ELR (cell line): ENCODE measurements around the gene DNAH1.

Experiments
- DNase-seq: peaks from one replicate; pipeline ENCODE4 v3.0.0-alpha.2; 2015; ENCODE audit warnings: low read depth

DNAH1 gene

GRCh38 chr3:52338131-52338530 is 22.0 kb downstream of the DNAH1 start:
- peak; percentile 17 for DNase-seq

- DNase-seq, result peak; percentile 73
Observed at GRCh38 chr3:52339612-52340011, 23.5 kb downstream of the DNAH1 start.

- no peak for DNase-seq
Observed at GRCh38 chr3:52341123-52341522, 25.0 kb downstream of the DNAH1 start.

- no peak for DNase-seq
Observed at GRCh38 chr3:52343946-52344600, 28.0 kb downstream of the DNAH1 start.

GRCh38 chr3:52345521-52346109 is 29.5 kb downstream of the DNAH1 start:
- peak; percentile 14 for DNase-seq

GRCh38 chr3:52346623-52347530 is 30.8 kb downstream of the DNAH1 start:
- DNase-seq, result peak; percentile 23

GRCh38 chr3:52347716-52348635 is 31.9 kb downstream of the DNAH1 start:
- DNase-seq, result no peak

GRCh38 chr3:52349131-52349530 is 33.0 kb downstream of the DNAH1 start:
- DNase-seq, result no peak

GRCh38 chr3:52349611-52350395 is 33.7 kb downstream of the DNAH1 start:
- DNase-seq, result no peak

- no peak for DNase-seq
Observed at GRCh38 chr3:52350416-52350815, 34.3 kb downstream of the DNAH1 start.

GRCh38 chr3:52350981-52351761 is 35.1 kb downstream of the DNAH1 start:
- no peak for DNase-seq

GRCh38 chr3:52351762-52352368 is 35.7 kb downstream of the DNAH1 start:
- DNase-seq, result no peak

GRCh38 chr3:52352566-52352965 is 36.4 kb downstream of the DNAH1 start:
- no peak for DNase-seq

- DNase-seq, result no peak
Observed at GRCh38 chr3:52353291-52353855, 37.3 kb downstream of the DNAH1 start.

GRCh38 chr3:52354676-52355075 is 38.6 kb downstream of the DNAH1 start:
- DNase-seq, result no peak

GRCh38 chr3:52355526-52355925 is 39.4 kb downstream of the DNAH1 start:
- DNase-seq, result no peak

GRCh38 chr3:52356126-52356525 is 40.0 kb downstream of the DNAH1 start:
- DNase-seq, result no peak

GRCh38 chr3:52357151-52358080 is 41.3 kb downstream of the DNAH1 start:
- DNase-seq, result no peak
